Hepatocyte (in vitro differentiated cells): ENCODE data around the gene CWH43. TPM values are rescaled to one million over a fixed set of nuclear protein-coding genes. Genes with fewer than 3 reads are reported as not detected.

Experiments
- DNase-seq: peaks from one replicate; pipeline ENCODE4 v3.0.0-alpha.2; 2016; ENCODE audit warnings: low spot score
- H2AFZ ChIP-seq: fragments of 200-600 bp; sonication (generic); 2 replicates; pipeline ENCODE4 v1.6.0; 2016; ENCODE audit warnings: antibody characterized with exemption, mild to moderate bottlenecking
- H3K27ac ChIP-seq: fragments of 200-600 bp; sonication (generic); 2 replicates; pipeline ENCODE4 v1.5.1; 2016; ENCODE audit warnings: mild to moderate bottlenecking
- H3K27me3 ChIP-seq: fragments of 200-600 bp; sonication (generic); 2 replicates; pipeline ENCODE4 v1.6.1; 2016
- H3K36me3 ChIP-seq: fragments of 200-600 bp; sonication (generic); replicated peaks from 2 replicates; pipeline ENCODE4 v1.5.1; 2016; ENCODE audit warnings: low read depth; ENCODE audit not compliant: insufficient read depth
- H3K4me1 ChIP-seq: fragments of 200-600 bp; sonication (generic); 2 replicates; pipeline ENCODE4 v1.5.1; 2016; ENCODE audit warnings: mild to moderate bottlenecking, moderate library complexity; ENCODE audit not compliant: insufficient read depth
- H3K4me2 ChIP-seq: fragments of 200-600 bp; sonication (generic); 2 replicates; pipeline ENCODE4 v1.6.0; 2016
- H3K4me3 ChIP-seq: fragments of 200-600 bp; sonication (generic); 2 replicates; pipeline ENCODE4 v1.5.1; 2016; ENCODE audit warnings: mild to moderate bottlenecking
- H3K79me2 ChIP-seq: fragments of 200-600 bp; sonication (generic); 2 replicates; pipeline ENCODE4 v1.6.0; 2017; ENCODE audit warnings: mild to moderate bottlenecking
- H3K9me2 ChIP-seq: fragments of 200-600 bp; sonication (generic); replicated peaks from 2 replicates; pipeline ENCODE4 v1.6.0; 2017; ENCODE audit warnings: mild to moderate bottlenecking; ENCODE audit not compliant: insufficient read depth
- H3K9me3 ChIP-seq: fragments of 200-600 bp; sonication (generic); 2 replicates; pipeline ENCODE4 v1.5.1; 2016; ENCODE audit warnings: low read depth, mild to moderate bottlenecking
- H4K20me1 ChIP-seq: fragments of 200-600 bp; sonication (generic); 2 replicates; pipeline ENCODE4 v1.6.0; 2016; ENCODE audit warnings: mild to moderate bottlenecking; ENCODE audit not compliant: insufficient read depth, poor library complexity, severe bottlenecking
- CTCF ChIP-seq: fragments of 200-600 bp; sonication (generic); IDR thresholded peaks from 2 replicates; pipeline ENCODE4 v1.5.1; 2016; ENCODE audit warnings: antibody characterized with exemption, mild to moderate bottlenecking; ENCODE audit not compliant: poor library complexity
- EZH2 ChIP-seq: fragments of 200-600 bp; sonication (generic); IDR thresholded peaks from 2 replicates; pipeline ENCODE4 v1.6.1; 2016; ENCODE audit warnings: antibody characterized with exemption, mild to moderate bottlenecking, borderline replicate concordance
- EZH2phosphoT487 ChIP-seq: fragments of 200-600 bp; sonication (generic); IDR thresholded peaks from one replicate; pipeline ENCODE4 v1.6.1; 2018; ENCODE audit warnings: antibody characterized with exemption, mild to moderate bottlenecking, low read depth, moderate library complexity; ENCODE audit not compliant: unreplicated experiment, severe bottlenecking
- WGBS: methylation state at CpG from one replicate; pipeline ENCODE4 v1.1.6; 2016; ENCODE audit warnings: low lambda C conversion rate; ENCODE audit errors: missing lambda C conversion rate; 5-methylcytosine and 5-hydroxymethylcytosine counted together
- polyA plus RNA-seq: library from polyadenylated mRNA; unstranded; fragments of >200 nt; fragmentation: Nextera tagmentation; extraction: Ambion mirVana; gene quantifications from 2 replicates; pipeline ENCODE4 v1.2.1, GENCODE V29; 2016
- total RNA-seq: library from RNA; depleted of rRNA; stranded (reverse); fragments of >200 nt; gene quantifications from 2 replicates; pipeline ENCODE4 v1.2.3, GENCODE V29; 2014

Gene CWH43
- total and polyA plus RNA-seq, 2 experiments from 2014 or later, result not detected

- Histone ChIP-seq H3K27ac (no peak overlapping the region), H3K4me2 (no peak overlapping the region), H3K79me2 (no peaks in the 10 kb centered on the region), H3K9me2 (no peaks in the 10 kb centered on the region), H3K9me3 (no peaks in the 10 kb centered on the region), H2AFZ (no peak overlapping the region), H3K4me1 (no peaks in the 10 kb centered on the region), H3K27me3 (no peaks in the 10 kb centered on the region), H3K4me3 (no peak overlapping the region), H3K36me3 (no peaks in the 10 kb centered on the region), H4K20me1 (no peaks in the 10 kb centered on the region)
- WGBS, result 74% methylated on average over 4 of the region's 4 CpGs
- no peak for DNase-seq
- TF ChIP-seq EZH2phosphoT487 (no peak), EZH2 (no peak), CTCF (no peak)
Observed at GRCh38 chr4:48968814-48969213, 17.3 kb upstream of the CWH43 start.

GRCh38 chr4:48970471-48970921 is 15.6 kb upstream of the CWH43 start:
- no peaks in the 10 kb centered on the region for H4K20me1 ChIP-seq
- H3K79me2 ChIP-seq, result no peaks in the 10 kb centered on the region
- H3K9me2 ChIP-seq, result no peaks in the 10 kb centered on the region
- no peaks in the 10 kb centered on the region for H3K9me3 ChIP-seq
- H3K36me3 ChIP-seq, result no peaks in the 10 kb centered on the region
- H2AFZ ChIP-seq, result no peak overlapping the region
- H3K4me3 ChIP-seq, result no peak overlapping the region
- H3K27ac ChIP-seq, result no peak overlapping the region
- no peak overlapping the region for H3K4me2 ChIP-seq
- DNase-seq, result no peak
- H3K4me1 ChIP-seq, result no peaks in the 10 kb centered on the region
- no peaks in the 10 kb centered on the region for H3K27me3 ChIP-seq
- no peak for TF ChIP-seq CTCF
- no peak for TF ChIP-seq EZH2phosphoT487
- no peak for TF ChIP-seq EZH2
- WGBS, result 77% methylated on average over 3 of the region's 3 CpGs

DNA sequence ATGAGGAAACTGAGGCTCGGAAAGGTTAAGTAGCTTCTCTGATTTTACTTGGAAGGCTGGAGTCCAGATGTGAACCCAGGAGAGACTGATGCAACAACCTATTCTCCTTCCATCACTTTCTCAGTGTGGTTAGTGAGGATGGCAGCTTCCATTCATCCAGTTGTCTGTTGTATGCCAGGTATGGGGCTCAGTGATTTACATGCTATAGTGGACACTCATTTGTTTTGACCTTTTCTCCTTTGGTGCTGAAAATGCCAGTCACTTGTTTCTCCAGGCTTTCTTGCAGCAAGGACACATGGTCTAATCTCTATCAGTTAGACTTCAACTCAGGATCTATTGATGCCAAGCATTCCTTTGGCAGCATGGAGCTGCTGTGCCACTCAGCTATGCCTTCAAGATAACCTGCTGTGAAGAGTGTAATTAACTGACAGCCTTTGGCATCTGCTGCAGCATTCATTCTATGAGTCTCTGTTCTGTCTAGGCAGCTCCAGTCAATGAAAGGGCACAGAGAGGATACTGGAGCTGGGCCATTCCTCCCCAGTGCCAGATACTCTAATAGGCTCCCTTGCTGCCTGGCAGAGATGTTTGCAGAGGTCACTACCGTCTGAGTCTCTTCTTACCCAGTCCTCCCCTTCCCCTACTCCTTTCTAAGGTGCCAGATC is 11.0 kb upstream of the CWH43 start:
- no peaks in the 10 kb centered on the region for H3K27me3 ChIP-seq
- 66% methylated on average over 2 of the region's 2 CpGs for WGBS
- H3K4me3 ChIP-seq, result no peak overlapping the region
- H3K27ac ChIP-seq, result no peak overlapping the region
- no peak for DNase-seq
- no peaks in the 10 kb centered on the region for H3K9me2 ChIP-seq
- no peaks in the 10 kb centered on the region for H4K20me1 ChIP-seq
- H3K4me1 ChIP-seq, result no peaks in the 10 kb centered on the region
- no peaks in the 10 kb centered on the region for H3K36me3 ChIP-seq
- no peak overlapping the region for H3K4me2 ChIP-seq
- TF ChIP-seq CTCF, result no peak
- no peak for TF ChIP-seq EZH2phosphoT487
- TF ChIP-seq EZH2, result no peak
- no peaks in the 10 kb centered on the region for H3K9me3 ChIP-seq
- H3K79me2 ChIP-seq, result no peaks in the 10 kb centered on the region
- H2AFZ ChIP-seq, result no peak overlapping the region
